ENCODE results near the gene MEIOSIN. TPM values are rescaled to one million over a fixed set of nuclear protein-coding genes. Genes with fewer than 3 reads are reported as not detected.

The MEIOSIN gene
- total and polyA plus RNA-seq, 9 of the 15 experiments (the other 6 are each of a cell fraction or from before 2014, with no cell fraction given): 0.06 to 2.0 (median 0.76) TPM

DNA sequence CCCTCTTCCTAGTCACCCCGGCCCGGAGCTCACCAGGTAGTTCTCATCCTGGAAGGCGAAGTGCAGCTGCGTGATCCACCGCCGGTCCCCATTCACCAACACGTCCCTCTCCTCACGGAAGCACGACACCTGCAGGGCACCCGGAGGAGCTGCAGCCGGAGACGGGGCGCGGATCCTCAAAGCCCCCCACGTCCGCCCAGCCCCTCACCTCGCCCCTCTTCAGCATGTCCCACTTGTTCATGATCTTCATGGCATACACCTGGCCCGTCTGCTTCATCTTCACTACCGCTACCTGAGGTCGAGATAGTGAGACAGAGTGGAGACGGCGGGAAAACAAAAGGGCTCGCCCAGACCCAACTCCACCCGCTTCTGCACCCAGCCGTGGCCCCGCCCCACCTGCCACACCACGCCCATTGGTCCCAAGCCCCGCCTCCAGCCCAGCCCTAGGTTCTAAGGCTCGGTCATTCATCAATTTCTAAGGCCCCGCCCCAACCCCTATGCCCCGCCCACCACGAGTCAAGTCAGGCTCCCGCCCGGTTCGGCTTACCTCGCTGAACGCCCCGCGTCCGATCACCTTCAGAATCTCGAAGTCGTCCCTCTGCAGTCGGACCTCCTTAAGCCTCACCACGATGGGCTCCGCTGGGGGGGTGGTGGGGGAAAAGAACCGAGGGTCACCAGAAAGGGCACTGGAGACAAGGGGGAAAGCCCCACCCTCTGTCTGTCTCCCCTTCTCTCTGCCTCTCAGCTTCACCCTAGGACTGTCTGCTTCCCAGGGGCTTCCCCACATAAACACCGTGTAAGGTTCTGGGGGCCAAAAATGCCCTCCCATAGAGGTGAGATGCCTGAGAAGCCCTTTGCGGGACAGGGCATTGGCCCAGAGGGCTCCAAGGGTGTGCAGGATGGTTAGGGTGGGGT is 46.2 kb downstream of the MEIOSIN start (continued):
- TF ChIP-seq, protein P1, sequence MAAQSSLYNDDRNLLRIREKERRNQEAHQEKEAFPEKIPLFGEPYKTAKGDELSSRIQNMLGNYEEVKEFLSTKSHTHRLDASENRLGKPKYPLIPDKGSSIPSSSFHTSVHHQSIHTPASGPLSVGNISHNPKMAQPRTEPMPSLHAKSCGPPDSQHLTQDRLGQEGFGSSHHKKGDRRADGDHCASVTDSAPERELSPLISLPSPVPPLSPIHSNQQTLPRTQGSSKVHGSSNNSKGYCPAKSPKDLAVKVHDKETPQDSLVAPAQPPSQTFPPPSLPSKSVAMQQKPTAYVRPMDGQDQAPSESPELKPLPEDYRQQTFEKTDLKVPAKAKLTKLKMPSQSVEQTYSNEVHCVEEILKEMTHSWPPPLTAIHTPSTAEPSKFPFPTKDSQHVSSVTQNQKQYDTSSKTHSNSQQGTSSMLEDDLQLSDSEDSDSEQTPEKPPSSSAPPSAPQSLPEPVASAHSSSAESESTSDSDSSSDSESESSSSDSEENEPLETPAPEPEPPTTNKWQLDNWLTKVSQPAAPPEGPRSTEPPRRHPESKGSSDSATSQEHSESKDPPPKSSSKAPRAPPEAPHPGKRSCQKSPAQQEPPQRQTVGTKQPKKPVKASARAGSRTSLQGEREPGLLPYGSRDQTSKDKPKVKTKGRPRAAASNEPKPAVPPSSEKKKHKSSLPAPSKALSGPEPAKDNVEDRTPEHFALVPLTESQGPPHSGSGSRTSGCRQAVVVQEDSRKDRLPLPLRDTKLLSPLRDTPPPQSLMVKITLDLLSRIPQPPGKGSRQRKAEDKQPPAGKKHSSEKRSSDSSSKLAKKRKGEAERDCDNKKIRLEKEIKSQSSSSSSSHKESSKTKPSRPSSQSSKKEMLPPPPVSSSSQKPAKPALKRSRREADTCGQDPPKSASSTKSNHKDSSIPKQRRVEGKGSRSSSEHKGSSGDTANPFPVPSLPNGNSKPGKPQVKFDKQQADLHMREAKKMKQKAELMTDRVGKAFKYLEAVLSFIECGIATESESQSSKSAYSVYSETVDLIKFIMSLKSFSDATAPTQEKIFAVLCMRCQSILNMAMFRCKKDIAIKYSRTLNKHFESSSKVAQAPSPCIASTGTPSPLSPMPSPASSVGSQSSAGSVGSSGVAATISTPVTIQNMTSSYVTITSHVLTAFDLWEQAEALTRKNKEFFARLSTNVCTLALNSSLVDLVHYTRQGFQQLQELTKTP (IDR thresholded peaks at IDR 0.05; ENCODE audit: low read depth in 1 of 2, partially characterized antibody in 2 of 2): peak in 1 of 2 experiments; percentile 56
- TF ChIP-seq SREBF1 (IDR thresholded peaks at IDR 0.05; ENCODE audit: borderline replicate concordance, low read depth, low read length): no peak
- TF ChIP-seq POLR2AphosphoS5 (IDR thresholded peaks at IDR 0.05; ENCODE audit: control insufficient read depth, insufficient read depth, low read depth, low read length): no peak
- TF ChIP-seq MAFK (IDR thresholded peaks at IDR 0.05; ENCODE audit: low read length): no peak
- TF ChIP-seq ZNF431 (CRISPR knock-in tag; IDR thresholded peaks at IDR 0.05): no peak
- TF ChIP-seq ZNF589 (CRISPR knock-in tag; IDR thresholded peaks at IDR 0.05; ENCODE audit: low read depth): no peak
- no peak for TF ChIP-seq POLR3A (IDR thresholded peaks at IDR 0.05; ENCODE audit: borderline replicate concordance, extremely low read depth, insufficient read depth, insufficient read length)
- no peak for TF ChIP-seq HMG20A (CRISPR knock-in tag; conservative IDR thresholded peaks at IDR 0.05)
- peak in 1 of 3 experiments; percentile 11 for TF ChIP-seq YY1 (IDR thresholded peaks at IDR 0.05; ENCODE audit: borderline replicate concordance in 1 of 3, control insufficient read depth in 1 of 3, extremely low read depth in 1 of 3, insufficient read depth in 3 of 3, insufficient read length in 1 of 3, insufficient replicate concordance in 2 of 3, low read depth in 1 of 3, low read length in 2 of 3)
- no peak for TF ChIP-seq ESRRB (CRISPR knock-in tag; IDR thresholded peaks at IDR 0.05; ENCODE audit: borderline replicate concordance)
- no peak for TF ChIP-seq TCF7 (IDR thresholded peaks at IDR 0.05; ENCODE audit: borderline replicate concordance)
- TF ChIP-seq ZNF639 (CRISPR knock-in tag; conservative IDR thresholded peaks at IDR 0.05 in 1 of 2, IDR thresholded peaks at IDR 0.05 in 1 of 2): no peak
- TF ChIP-seq RBM17 (IDR thresholded peaks at IDR 0.05; ENCODE audit: borderline replicate concordance, low read depth, low read length): no peak
- TF ChIP-seq, protein P2, sequence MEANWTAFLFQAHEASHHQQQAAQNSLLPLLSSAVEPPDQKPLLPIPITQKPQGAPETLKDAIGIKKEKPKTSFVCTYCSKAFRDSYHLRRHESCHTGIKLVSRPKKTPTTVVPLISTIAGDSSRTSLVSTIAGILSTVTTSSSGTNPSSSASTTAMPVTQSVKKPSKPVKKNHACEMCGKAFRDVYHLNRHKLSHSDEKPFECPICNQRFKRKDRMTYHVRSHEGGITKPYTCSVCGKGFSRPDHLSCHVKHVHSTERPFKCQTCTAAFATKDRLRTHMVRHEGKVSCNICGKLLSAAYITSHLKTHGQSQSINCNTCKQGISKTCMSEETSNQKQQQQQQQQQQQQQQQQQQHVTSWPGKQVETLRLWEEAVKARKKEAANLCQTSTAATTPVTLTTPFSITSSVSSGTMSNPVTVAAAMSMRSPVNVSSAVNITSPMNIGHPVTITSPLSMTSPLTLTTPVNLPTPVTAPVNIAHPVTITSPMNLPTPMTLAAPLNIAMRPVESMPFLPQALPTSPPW (CRISPR knock-in tag; IDR thresholded peaks at IDR 0.05): peak; percentile 68
- TF ChIP-seq TCFL5 (CRISPR knock-in tag; conservative IDR thresholded peaks at IDR 0.05): no peak
- TF ChIP-seq ZEB2 (IDR thresholded peaks at IDR 0.05): peak; percentile 80
- TF ChIP-seq GATAD2A (IDR thresholded peaks at IDR 0.05): peak; percentile 93
